Tibial artery (tissue), 4 donors: ENCODE measurements around the gene C1GALT1C1.
"Not testable (repeated sequence)": the region's sequence is repeated elsewhere in the genome, so short reads cannot be mapped to it uniquely, and the experiment has no call there.

Source experiments
- DNase-seq, 2 donors: peaks; one replicate each; pipeline ENCODE4 v3.0.0-alpha.2; 2019
- H3K27ac ChIP-seq, 2 donors: fragments of 200-600 bp; sonication (generic) in 1 of 2; 1 replicate in 1 of 2; 2 replicates in 1 of 2; pipeline ENCODE4 v1.5.1; 2018 to 2019; ENCODE audit warnings: mild to moderate bottlenecking in 1 of 2
- H3K27me3 ChIP-seq, 2 donors: fragments of 200-600 bp; sonication (generic) in 1 of 2; one replicate each; pipeline versions ENCODE4 v1.5.1 to v1.6.0; 2016 to 2019
- H3K36me3 ChIP-seq, 3 donors: fragments of 200-600 bp; sonication (generic) in 2 of 3; one replicate each; pipeline ENCODE4 v1.5.1; 2016 to 2019; ENCODE audit warnings: mild to moderate bottlenecking in 2 of 3
- H3K4me1 ChIP-seq, 4 donors: fragments of 200-600 bp; sonication (generic) in 2 of 4; 1 replicate in 3 of 4; 2 replicates in 1 of 4; pipeline ENCODE4 v1.5.1; 2016 to 2019
- H3K4me3 ChIP-seq, 2 donors: fragments of 200-600 bp; sonication (generic) in 1 of 2; 1 replicate in 1 of 2; 2 replicates in 1 of 2; pipeline ENCODE4 v1.5.1; 2018 to 2019; ENCODE audit warnings: mild to moderate bottlenecking in 2 of 2
- H3K9me3 ChIP-seq, 3 donors: fragments of 200-600 bp; sonication (generic) in 1 of 3; one replicate each; pipeline ENCODE4 v1.5.1; 2016 to 2019
- CTCF ChIP-seq, 2 experiments: fragments of 200-600 bp in 1 of 2; fragments of 450-650 bp in 1 of 2; IDR thresholded peaks; one replicate each; pipeline ENCODE4 v1.5.1; 2017 to 2019; ENCODE audit warnings: antibody characterized with exemption in 2 of 2, mild to moderate bottlenecking in 1 of 2, moderate library complexity in 1 of 2
- intact Hi-C: fragments of 100-400 bp; cut with DNase I; formaldehyde crosslinking; loops from one replicate; pipeline ENCODE4 v1.15.0; 2023; ENCODE audit warnings: low total_unique reads

The C1GALT1C1 gene

GRCh38 chrX:120668357-120668756 is 38.5 kb upstream of the C1GALT1C1 start:
- TF ChIP-seq CTCF (IDR thresholded peaks at IDR 0.05): no peak
- peaks cover 0 to 10% (median 0%) of the 10 kb centered on the region in 4 donors for H3K4me1 ChIP-seq
- intact Hi-C loops: loop anchor here (10.0 kb wide), 1 partner anchor 174 kb away; no protein-coding TSS in a partner anchor
- no peaks in the 10 kb centered on the region for H3K27me3 ChIP-seq
- no peak overlapping the region for H3K4me3 ChIP-seq
- H3K9me3 ChIP-seq: no peaks in the 10 kb centered on the region
- DNase-seq: no peak
- no peak overlapping the region for H3K27ac ChIP-seq
- H3K36me3 ChIP-seq: no peaks in the 10 kb centered on the region

DNA sequence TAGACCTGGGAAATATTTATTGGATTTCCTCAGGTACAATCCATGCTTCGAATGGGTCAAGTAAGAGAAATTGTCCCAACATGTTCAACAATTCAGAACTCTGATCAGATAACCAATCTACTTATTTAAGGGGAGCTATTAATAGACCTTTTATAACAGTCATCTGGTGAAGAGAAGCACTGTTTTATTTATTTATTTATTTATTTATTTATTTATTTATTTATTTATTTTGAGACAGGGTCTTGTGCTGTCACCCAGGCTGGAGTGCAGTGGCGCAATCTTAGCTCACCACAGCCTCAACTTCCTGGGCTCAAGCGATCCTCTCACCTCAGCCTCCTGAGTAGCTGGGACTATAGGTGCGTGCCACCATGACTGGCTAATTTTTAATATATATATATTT is 34.7 kb upstream of the C1GALT1C1 start:
- H3K27me3 ChIP-seq, H3K36me3 ChIP-seq, H3K9me3 ChIP-seq, H3K27ac ChIP-seq, H3K4me3 ChIP-seq, DNase-seq, H3K4me1 ChIP-seq: not testable (repeated sequence)
- intact Hi-C loops: loop anchor here (10.0 kb wide), 1 partner anchor 170 kb away; no protein-coding TSS in a partner anchor

- DNase-seq: no peak
- Histone ChIP-seq H3K4me3 (no peak overlapping the region), H3K36me3 (no peaks in the 10 kb centered on the region), H3K27ac (no peak overlapping the region), H3K27me3 (no peaks in the 10 kb centered on the region), H3K9me3 (no peaks in the 10 kb centered on the region), H3K4me1 (no peaks in the 10 kb centered on the region)
- peak in 1 of 2 experiments; percentile 7 for TF ChIP-seq CTCF (IDR thresholded peaks at IDR 0.05)
- intact Hi-C loops: loop anchor here (10.0 kb wide), 1 partner anchor 169 kb away; no protein-coding TSS in a partner anchor
Measured at GRCh38 chrX:120664081-120664480, 34.2 kb upstream of the C1GALT1C1 start.

GRCh38 chrX:120662662-120663061 is 32.8 kb upstream of the C1GALT1C1 start:
- no peak for TF ChIP-seq CTCF (IDR thresholded peaks at IDR 0.05)
- H3K4me1 ChIP-seq: no peaks in the 10 kb centered on the region
- DNase-seq: no peak
- no peak overlapping the region for H3K4me3 ChIP-seq
- no peaks in the 10 kb centered on the region for H3K9me3 ChIP-seq
- no peak overlapping the region for H3K27ac ChIP-seq
- intact Hi-C loops: loop anchor here (10.0 kb wide), 1 partner anchor 168 kb away; no protein-coding TSS in a partner anchor
- H3K27me3 ChIP-seq: no peaks in the 10 kb centered on the region
- no peaks in the 10 kb centered on the region for H3K36me3 ChIP-seq

- no peak for TF ChIP-seq CTCF (IDR thresholded peaks at IDR 0.05)
- intact Hi-C loops: loop anchor here (10.0 kb wide), 1 partner anchor 166 kb away; no protein-coding TSS in a partner anchor
- no peak for DNase-seq
- Histone ChIP-seq H3K27ac (no peak overlapping the region), H3K9me3 (no peaks in the 10 kb centered on the region), H3K4me1 (no peaks in the 10 kb centered on the region), H3K4me3 (no peak overlapping the region), H3K36me3 (no peaks in the 10 kb centered on the region), H3K27me3 (no peaks in the 10 kb centered on the region)
Measured at GRCh38 chrX:120660637-120661036, 30.8 kb upstream of the C1GALT1C1 start.

GRCh38 chrX:120653000-120653399 is 23.1 kb upstream of the C1GALT1C1 start:
- Histone ChIP-seq H3K4me1 (no peaks in the 10 kb centered on the region), H3K9me3 (no peaks in the 10 kb centered on the region), H3K27ac (no peak overlapping the region), H3K27me3 (no peaks in the 10 kb centered on the region), H3K36me3 (no peaks in the 10 kb centered on the region), H3K4me3 (no peak overlapping the region)
- intact Hi-C loops: no loop called here
- DNase-seq: no peak
- no peak for TF ChIP-seq CTCF (IDR thresholded peaks at IDR 0.05)

DNA sequence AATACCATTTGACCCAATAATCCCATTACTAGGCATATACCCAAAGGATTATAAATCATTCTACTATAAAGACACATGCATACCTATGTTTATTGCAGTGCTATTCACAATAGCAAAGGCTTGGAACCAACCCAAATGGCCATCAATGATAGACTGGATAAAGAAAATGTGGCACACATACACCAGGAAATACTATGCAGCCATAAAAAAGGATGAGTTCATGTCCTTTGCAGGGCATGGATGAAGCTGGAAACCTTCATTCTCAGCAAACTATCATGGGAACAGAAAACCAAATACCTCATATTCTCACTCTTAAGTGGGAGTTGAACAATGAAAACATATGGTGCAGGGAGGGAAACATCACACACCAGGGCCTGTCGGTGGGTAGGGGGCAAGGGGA is 22.4 kb upstream of the C1GALT1C1 start:
- H3K4me1 ChIP-seq, H3K9me3 ChIP-seq, intact Hi-C loops, H3K27ac ChIP-seq, DNase-seq, H3K27me3 ChIP-seq, H3K4me3 ChIP-seq, H3K36me3 ChIP-seq: not testable (repeated sequence)
